HG02610 (cell line): ENCODE data around the gene RPL11.
"Not testable (repeated sequence)": the region's sequence is repeated elsewhere in the genome, so short reads cannot be mapped to it uniquely, and the experiment has no call there.

ENCODE experiments used
- ATAC-seq: cut with Tn5 transposase; IDR thresholded peaks from one replicate; pipeline ENCODE4 v1.9.1; 2021; ENCODE audit warnings: mild to moderate bottlenecking, moderate library complexity; ENCODE audit not compliant: unreplicated experiment

Gene RPL11

DNA sequence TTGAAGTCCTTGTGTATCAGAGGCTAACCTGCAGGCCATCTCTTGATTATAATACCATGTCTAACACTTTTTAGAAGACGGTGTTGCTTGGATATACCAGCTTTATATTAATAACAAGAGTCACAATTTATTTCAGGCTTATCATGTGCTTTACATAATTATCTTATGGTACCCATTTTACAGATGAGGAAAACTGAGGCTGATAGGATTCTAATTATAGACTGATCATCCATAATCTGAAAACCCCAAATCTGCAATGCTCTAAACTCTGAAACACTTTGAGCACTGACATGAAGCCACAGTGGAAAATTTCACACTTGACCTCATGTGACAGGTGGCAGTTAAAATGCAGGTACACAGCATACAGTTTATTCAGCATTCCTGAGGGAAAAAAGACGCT lies 7.2 kb upstream of the RPL11 start:
- no peak for ATAC-seq

DNA sequence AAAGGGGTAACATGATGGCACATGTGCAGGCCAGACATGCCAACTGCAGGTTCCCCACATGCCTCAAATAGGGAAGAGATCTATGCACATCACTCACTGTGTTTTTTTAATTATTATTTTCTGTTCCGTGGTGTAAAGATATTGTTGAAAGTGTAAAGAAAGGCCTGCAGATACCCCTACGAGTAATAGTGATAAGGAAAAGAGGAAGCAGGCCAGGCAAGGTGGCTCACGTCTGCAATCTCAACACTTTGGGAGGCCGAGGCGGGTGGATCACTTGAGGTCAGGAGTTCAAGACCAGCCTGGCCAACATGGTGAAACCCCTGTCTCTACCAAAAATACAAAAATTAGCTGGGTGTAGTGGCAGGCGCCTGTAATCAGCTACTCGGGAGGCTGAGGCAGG lies 6.4 kb upstream of the RPL11 start:
- ATAC-seq: not testable (repeated sequence)

DNA sequence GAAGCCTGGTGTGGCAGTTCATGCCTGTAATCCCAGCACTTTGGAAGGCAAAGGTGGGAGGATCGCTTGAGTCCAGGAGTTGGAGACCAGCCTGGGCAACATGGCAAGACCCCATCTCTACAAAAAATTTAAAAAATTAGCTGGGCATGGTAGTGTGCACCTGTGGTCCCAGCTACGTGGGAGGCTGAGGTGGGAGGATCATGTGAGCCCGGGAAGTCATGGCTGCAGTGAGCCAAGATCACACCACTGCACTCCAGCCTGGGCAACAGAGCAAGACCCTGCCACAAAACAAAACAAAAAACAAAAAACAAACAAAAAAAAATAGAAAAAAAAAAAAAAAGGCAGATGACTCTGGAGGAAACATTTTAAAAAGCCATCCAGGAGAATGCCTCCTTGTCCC lies 3.9 kb upstream of the RPL11 start:
- ATAC-seq: not testable (repeated sequence)

DNA sequence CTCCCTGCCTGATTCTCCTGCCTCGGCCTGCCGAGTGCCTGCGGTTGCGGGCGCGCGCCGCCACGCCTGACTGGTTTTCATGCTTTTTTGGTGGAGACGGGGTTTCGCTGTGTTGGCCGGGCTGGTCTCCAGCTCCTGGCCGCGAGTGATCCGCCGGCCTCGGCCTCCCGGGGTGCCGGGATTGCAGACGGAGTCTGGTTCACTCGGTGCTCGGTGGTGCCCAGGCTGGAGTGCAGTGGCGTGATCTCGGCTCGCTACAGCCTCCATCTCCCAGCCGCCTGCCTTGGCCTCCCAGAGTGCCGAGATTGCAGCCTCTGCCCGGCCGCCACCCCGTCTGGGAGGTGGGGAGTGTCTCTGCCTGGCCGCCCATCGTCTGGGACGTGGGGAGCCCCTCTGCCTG lies 3.3 kb upstream of the RPL11 start:
- not testable (repeated sequence) for ATAC-seq

DNA sequence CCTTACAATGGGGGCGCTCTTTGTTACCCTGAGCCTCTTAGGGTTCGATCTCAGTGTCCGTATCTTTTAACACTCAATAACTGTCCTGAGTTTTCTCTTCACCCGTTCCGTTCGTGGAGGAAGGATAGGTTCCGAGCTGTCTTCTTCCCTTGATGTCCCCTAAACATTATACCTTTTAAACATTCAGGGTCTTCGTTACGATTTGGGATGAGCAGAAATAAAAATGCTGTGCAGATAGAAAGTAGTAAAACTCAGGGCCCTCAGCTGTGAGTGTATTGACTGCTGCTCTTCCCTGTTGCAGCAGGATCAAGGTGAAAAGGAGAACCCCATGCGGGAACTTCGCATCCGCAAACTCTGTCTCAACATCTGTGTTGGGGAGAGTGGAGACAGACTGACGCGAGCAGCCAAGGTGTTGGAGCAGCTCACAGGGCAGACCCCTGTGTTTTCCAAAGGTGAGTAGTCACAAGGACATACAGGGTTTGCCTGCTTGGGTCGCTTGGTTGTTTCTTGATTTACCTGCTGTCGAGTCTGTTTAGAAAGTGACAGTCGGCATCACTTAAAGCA lies 784 bp downstream of the RPL11 start:
- no peak for ATAC-seq

DNA sequence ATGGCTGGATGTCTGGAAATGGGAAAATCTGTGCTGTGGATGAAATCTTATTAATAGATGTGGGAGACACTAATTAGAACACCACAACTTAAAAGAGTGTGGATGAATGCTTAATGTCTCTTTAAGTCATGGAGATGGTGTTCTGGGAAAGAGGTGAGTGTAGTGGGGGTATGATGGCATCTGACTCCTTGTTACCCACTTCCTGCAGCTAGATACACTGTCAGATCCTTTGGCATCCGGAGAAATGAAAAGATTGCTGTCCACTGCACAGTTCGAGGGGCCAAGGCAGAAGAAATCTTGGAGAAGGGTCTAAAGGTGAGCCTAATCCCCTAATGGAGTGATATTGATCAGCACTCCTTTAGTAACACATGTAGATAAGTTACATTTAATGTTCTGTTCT lies 2.0 kb downstream of the RPL11 start:
- no peak for ATAC-seq

DNA sequence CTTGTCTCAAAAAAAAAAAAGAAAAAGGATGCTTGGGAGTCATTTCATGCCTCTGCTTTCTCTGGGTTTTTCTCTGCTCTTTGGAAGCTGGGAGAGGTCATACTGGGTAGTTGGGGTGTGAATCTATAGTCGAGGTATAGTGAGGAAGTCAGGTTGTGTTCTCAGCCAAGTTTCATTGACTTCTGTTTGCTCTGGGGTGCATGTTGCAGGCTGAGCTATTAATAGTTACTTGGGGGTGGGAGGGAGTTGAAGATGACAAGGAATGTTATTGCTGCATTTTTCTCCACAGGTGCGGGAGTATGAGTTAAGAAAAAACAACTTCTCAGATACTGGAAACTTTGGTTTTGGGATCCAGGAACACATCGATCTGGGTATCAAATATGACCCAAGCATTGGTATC lies 2.8 kb downstream of the RPL11 start:
- ATAC-seq: no peak

DNA sequence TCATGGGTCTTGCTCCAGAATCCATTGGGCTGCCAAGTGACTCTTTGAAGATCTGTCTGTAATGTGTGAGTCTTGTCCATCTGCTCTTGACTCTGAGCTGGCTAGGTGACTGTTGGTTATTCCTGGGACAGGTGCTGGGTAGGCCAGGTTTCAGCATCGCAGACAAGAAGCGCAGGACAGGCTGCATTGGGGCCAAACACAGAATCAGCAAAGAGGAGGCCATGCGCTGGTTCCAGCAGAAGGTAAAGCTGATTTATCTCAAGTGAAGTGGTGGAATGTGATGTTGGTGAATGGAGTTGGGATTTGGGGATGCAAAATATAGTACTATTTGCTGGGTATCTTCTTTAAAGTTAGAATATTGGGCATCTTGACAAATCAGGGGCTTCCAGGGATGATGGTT lies 4.1 kb downstream of the RPL11 start:
- no peak for ATAC-seq

DNA sequence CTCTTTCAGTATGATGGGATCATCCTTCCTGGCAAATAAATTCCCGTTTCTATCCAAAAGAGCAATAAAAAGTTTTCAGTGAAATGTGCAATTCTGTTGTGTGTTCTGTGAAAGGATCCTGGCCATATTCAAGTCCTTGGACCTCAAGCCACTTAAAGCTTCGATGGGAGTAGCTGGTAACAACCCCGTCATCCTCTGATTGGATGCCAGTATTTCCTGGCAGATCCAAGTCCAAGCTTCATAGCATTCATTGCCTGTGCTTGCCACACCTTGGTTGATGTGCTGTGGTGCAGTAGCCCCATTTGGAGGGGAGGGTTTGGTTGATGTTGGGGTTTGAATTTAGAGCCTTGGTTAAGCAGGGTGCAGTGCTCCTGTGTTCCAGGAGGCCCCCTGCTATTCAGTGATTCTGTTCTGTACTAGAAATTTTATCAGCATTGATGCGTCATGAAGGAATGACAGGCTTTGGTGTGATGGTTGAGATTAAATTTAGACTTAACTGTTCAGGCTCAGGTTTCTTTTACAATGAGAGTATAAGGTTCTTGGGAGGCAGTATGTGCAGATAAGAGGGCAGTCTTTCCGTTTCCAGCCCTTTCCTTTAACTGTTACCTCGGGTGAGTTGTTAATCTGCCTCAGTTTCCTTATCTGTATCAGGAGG lies 4.9 kb downstream of the RPL11 start:
- ATAC-seq: no peak

DNA sequence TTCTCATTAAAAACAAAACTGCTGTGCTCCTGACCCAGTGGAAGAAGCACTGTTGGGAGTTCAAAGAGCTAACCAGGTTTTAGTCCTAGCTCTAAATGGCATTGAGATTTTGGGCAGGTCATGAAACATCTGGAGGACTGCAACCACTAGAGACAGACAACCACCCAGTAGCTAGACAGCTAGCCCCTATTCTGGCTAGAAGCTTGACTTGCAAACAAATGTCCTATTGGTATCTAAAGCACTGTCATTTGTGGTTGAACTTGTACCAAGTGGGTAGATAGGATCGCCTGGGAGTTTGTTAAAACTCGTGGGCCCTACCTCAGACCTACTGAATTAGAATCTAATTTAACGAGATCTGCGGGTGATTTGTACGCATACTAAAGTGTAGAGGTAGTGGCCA lies 6.9 kb downstream of the RPL11 start:
- ATAC-seq: no peak

DNA sequence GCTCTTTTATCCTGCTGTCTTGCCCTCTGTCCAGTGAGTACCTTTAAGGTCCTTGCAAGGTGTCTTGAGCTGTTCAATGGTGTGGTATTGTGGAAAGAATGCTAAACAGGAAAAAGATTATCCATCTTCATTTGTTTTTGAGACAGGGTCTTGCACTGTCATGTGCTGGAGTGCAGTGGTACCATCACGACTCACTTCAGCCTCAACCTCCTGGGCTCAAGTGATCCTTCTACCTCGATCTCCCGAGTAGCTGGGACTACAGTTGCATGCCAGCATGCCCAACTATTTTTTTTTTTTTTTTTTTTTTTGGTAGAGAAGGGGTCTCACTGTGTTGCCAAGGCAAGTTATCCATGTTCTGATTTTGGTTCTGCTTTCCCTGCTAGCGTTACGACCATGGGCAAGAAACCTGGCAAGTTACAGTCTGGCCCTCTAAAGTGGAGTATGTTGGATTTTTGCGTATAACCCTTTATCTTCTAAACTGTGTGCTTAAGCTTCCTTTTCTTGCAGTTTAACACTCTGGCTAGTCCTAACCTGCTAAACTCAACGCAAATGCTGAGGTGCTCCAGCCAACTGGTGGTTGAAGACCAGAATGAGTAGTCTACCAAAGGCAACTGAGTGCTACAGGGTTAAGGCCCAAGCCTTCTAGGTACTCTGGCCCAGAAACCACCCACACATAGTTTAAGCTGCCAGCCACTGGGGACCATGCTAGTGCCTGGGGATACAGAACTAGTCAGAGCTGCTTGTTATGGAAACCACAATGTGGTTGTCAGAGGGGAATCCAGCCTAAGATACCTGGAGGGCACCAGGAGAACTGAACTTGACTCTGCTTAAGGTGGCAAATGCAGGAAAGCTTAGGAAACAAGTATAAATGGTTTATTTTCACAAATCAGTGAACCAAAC lies 7.9 kb downstream of the RPL11 start:
- ATAC-seq: peak; percentile 64

DNA sequence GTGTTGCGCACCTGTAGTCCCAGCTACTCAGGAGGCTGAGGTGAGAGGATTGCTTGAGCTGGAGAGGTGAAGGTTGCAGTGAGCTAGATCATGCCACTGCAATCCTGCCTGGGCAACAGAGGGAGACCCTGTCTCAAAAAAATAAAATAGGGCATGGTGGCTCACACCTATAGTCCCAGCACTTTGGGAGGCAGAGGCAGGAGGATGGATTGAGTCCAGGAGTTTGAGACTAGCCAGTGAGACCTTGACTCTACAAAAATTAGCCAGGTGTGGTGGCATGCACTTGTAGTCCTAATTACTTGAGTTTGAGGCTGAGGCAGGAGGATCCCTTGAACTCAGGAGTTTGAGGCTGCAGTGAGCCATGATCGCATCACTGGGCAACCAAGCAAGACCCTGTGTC lies 9.7 kb downstream of the RPL11 start:
- no peak for ATAC-seq

DNA sequence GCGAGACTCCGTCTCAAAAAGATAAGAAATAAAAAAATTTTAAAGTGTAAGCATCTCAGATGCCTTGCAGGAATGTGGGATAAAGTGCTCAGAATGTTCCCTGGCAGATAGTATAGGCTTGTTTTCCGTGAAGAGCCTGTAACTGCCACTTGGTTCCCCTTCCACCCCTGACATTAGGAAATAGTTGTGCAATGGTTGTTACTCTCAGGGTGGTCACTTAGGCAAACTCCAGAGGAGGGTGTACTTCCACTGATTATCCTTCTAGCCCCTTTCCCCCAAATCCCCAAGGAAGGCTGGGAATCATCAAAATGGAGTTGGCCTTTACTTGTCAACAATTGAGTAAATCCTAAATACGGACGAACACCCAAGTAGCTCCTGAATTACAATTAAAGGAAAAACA lies 10.4 kb downstream of the RPL11 start:
- no peak for ATAC-seq

DNA sequence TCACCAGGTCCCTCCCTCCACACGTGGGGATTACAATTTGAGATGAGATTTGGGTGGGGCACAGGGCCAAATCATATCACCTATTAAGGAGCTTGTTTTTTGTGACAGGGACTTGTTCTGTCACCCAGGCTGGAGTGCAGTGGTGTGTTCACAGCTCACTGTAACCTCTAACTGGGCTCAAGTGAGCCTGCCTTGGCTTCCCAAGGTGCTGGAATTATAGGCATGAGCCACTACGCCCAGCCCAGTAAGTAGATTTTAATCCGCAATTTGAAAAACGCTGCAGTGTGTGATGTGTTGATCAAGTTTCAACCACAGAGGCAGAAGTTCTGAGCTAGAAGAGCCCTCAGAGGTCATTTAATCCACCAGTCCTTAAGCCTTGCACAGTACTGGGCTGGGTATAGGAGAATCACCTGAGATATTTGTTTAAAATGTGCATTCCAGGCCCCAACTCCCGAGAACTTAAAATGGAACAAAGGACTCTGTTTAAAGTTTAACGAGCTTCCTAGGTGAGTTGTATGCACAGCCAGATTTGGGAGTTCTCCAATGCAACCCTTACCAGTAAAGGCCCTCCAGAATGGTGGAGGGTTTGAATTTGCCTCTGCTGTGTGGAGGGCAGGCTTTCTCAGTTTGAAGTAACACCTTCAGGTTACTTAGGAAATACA lies 13.4 kb downstream of the RPL11 start:
- no peak for ATAC-seq

DNA sequence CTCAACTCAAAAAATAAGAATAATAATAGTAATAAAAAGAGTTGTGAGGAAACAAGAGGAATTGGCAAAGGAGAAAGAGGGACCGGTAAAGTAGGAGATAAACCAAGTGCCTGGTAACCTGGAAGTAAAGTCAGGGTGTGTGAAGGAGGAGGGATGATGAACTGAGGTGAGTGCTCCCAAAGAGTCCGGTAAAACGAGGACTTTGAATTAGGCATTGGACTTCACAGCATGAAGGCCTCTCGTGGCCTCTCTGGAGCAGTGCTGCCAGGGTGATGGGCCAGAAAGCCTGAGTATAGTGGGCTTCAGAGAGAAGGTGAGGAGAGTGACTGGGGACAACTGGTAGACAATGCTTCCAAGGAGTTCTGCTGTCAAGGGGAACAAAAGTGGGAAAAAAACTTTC lies 17.6 kb downstream of the RPL11 start:
- no peak for ATAC-seq

DNA sequence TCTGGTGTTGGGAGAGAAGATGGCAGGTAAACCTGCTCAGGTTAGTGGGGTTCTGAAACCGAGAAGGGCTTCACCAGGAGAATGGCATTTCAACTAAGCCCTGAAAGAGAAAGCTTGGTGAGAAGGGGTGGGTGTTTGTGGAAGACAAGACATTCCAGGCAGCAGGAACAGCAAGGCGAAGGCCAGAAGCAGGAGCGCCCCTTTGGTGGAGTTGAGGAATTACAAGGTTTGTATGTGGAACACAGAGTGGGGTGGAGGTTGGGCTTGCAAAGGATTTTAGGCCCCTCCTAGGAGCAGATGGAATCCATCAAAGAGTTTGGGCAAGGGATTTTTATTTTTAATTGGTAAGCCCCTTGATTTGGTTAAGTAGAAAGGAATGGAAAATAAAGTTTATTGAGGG lies 26.9 kb downstream of the RPL11 start:
- ATAC-seq: no peak

DNA sequence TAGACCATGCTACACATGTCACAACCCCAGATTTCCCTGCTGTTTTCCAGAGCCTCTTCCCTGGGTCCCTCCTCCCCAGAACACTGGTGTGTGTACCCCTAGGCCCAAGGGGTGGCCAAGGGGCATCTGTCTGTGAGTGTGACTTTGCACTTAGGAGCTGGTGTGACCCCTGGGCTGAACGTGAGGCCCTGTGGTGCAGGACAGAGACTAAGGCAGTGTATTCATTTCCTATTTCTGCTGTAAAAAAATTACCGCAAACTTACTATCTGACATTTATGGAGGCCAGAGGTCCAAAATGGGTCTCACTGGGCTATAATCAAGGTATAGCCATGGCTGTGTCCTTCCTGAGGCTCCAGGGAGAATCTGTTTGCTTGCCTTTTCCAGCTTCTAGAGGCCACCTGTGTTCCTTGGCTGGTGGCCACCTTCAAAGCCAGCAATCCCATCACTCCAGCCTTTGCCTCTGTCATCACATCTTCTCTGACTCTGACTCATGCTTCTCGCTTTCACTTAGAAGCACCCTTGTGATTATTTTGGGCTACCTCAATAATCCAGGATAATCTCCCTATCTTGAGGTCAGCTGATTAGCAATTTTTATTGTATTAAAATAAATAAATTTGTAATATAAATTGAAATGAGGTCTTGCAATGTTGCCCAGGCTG lies 27.7 kb downstream of the RPL11 start:
- no peak for ATAC-seq

DNA sequence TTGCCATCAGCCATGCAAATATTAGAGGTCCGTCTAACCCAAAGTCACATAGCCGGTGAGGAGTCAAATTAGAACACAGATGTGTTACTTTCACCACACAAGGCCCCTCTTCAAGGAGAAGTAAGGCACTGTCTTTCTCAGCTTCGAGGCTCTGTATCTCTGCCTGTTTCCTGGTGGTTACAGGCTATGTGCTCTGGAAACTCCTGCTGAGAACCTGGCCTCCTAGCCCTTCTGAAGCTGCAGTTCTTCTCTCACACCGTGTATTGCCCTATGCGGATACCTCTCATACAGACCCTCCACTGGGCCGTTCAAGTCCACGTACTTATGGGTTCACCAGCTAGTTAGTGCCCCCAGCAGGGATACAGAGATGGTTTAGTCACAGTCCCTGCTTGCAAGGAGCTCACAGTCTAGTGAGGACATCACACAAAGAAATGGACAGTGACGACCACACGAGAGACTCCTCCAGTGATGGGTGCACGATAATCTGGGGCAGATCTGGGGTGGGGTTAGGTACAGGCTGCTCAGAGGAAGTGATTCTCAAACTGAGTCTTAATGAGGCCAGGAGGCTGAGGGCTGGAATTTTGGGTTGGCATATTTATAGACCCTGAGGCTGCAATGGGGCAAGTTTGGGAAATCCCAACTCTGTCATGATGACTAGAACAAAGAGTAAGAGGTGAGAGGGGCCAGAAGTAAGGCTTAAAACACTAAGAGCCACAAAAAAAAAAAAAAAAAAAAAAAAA lies 28.8 kb downstream of the RPL11 start:
- ATAC-seq: peak; percentile 74

DNA sequence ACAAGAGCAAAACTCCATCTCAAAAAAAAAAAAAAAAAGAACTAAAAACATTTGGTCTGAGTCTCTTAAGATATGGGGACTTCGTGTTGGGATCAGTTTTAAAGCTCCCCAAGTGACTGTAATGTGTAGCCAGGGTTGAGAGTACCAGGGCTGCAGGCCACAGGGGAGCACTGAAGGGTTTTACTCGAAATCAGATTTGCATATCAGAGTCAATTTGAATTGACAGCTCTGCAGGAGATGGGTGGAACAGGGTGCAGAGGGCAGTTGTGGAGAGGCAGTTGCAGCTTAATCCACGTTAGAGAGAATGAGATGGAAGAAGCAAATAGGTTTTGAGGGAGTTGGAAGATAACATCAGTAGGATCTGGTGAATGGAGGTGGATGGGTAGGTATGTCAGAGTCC lies 31.0 kb downstream of the RPL11 start:
- no peak for ATAC-seq

DNA sequence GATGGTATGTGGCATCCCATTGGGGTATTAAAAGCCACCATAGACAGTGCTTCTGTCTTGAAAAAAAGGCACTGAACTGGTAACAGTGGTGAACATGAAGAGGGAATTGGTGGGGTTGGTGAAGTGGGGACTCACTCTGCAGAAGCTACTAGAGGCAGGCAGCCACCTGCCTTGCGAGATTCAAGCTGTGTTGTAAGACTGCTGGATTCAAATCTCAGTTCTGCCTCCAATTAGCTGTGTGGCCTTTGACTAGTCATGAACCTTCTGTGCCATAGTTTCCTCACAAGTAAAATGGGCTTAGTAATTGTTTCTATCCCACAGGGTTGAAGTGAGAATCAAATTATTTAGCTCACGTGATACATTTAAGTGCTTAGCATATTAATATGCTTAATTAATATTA lies 35.1 kb downstream of the RPL11 start:
- ATAC-seq: no peak
